ENCODE measurements around the gene VWDE. TPM values are rescaled to one million over a fixed set of nuclear protein-coding genes. Genes with fewer than 3 reads are reported as not detected.

VWDE gene
- total and polyA plus RNA-seq, 10 donors, result 0.13 to 0.97 (median 0.60) TPM; not detected in 3

GRCh38 chr7:12328888-12329770 is 74.5 kb downstream of the VWDE start:
- no peak overlapping the region for H3K4me3 ChIP-seq
- no peaks in the 10 kb centered on the region for H3K4me1 ChIP-seq
- no peak for TF ChIP-seq POLR2AphosphoS5 (IDR thresholded peaks at IDR 0.05)
- TF ChIP-seq, protein P1, sequence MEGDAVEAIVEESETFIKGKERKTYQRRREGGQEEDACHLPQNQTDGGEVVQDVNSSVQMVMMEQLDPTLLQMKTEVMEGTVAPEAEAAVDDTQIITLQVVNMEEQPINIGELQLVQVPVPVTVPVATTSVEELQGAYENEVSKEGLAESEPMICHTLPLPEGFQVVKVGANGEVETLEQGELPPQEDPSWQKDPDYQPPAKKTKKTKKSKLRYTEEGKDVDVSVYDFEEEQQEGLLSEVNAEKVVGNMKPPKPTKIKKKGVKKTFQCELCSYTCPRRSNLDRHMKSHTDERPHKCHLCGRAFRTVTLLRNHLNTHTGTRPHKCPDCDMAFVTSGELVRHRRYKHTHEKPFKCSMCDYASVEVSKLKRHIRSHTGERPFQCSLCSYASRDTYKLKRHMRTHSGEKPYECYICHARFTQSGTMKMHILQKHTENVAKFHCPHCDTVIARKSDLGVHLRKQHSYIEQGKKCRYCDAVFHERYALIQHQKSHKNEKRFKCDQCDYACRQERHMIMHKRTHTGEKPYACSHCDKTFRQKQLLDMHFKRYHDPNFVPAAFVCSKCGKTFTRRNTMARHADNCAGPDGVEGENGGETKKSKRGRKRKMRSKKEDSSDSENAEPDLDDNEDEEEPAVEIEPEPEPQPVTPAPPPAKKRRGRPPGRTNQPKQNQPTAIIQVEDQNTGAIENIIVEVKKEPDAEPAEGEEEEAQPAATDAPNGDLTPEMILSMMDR (IDR thresholded peaks at IDR 0.05 in 8 of 11, conservative IDR thresholded peaks at IDR 0.05 in 3 of 11), result no peak
- no peak for TF ChIP-seq POLR2A (IDR thresholded peaks at IDR 0.05)
- H3K36me3 ChIP-seq, result no peaks in the 10 kb centered on the region
- H3K9me3 ChIP-seq, result no peaks in the 10 kb centered on the region
- intact Hi-C loops (cut with DNase I; ENCODE audit: low total_unique reads), result loop anchor here (10.0 kb wide), 1 partner anchor 904 kb away; no protein-coding TSS in a partner anchor
- H3K27ac ChIP-seq, result no peak overlapping the region
- H3K27me3 ChIP-seq (replicated peaks in 1 of 7), result no peaks in the 10 kb centered on the region
- 51 to 85% (median 78%) methylated on average over 6 of the region's 6 CpGs for WGBS, 5 donors
- DNase-seq, result no peak

DNA sequence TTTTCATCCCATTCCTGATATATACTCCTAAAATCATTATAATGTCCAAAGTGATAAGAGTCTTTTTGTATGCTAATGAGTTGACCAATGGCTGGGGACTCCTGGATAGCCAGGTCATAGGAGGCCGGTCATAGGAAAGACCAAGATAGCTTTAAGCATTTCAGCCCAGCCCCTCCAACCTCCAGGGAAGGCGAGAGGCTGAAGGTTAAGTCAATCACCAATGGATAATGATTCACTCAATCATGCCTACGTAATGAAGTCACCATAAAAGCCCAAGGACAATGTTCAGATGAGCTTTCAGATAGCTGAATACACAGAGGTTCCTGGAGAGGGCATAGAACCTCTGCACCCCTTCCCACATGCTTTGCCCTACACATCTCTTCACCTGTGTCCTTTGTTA is 75.7 kb downstream of the VWDE start:
- no peak for TF ChIP-seq POLR2AphosphoS5 (IDR thresholded peaks at IDR 0.05)
- TF ChIP-seq, protein P1 (IDR thresholded peaks at IDR 0.05 in 8 of 11, conservative IDR thresholded peaks at IDR 0.05 in 3 of 11), result no peak
- no peak for TF ChIP-seq POLR2A (IDR thresholded peaks at IDR 0.05)
- no peak for DNase-seq
- WGBS, 5 donors, result 65 to 90% (median 83%) methylated on average over 3 of the region's 3 CpGs
- H3K27me3 ChIP-seq (replicated peaks in 1 of 7), result no peaks in the 10 kb centered on the region
- intact Hi-C loops (cut with DNase I; ENCODE audit: low total_unique reads), result loop anchor here (10.0 kb wide), 1 partner anchor 903 kb away; no protein-coding TSS in a partner anchor
- no peaks in the 10 kb centered on the region for H3K4me1 ChIP-seq
- no peak overlapping the region for H3K27ac ChIP-seq
- no peaks in the 10 kb centered on the region for H3K36me3 ChIP-seq
- no peaks in the 10 kb centered on the region for H3K9me3 ChIP-seq
- H3K4me3 ChIP-seq, result no peak overlapping the region

DNA sequence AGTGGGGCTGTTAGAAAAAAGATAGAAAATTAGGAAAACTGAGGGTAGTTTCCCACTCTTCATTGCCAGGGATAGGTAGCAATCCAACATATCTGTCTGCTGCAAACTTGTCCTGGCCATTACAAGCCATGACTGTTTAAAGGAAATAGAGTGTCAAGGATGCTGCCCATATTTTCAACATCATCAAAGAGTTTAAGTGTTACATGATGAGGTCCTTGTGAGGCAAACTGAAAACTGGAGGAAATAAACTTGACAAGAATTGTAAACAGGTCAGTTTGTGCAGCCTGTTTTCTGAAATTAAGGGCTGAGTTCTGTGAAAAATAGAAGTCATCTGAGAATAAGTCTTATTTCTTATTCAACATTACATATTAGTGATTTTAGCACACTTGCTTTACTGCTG is 78.0 kb downstream of the VWDE start:
- TF ChIP-seq POLR2A (IDR thresholded peaks at IDR 0.05), result no peak
- TF ChIP-seq, protein P1 (IDR thresholded peaks at IDR 0.05 in 8 of 11, conservative IDR thresholded peaks at IDR 0.05 in 3 of 11), result no peak
- no peak for TF ChIP-seq POLR2AphosphoS5 (IDR thresholded peaks at IDR 0.05)
- Histone ChIP-seq H3K9me3 (no peaks in the 10 kb centered on the region), H3K27ac (no peak overlapping the region), H3K4me1 (no peaks in the 10 kb centered on the region), H3K36me3 (no peaks in the 10 kb centered on the region), H3K27me3 (replicated peaks in 1 of 7) (no peaks in the 10 kb centered on the region), H3K4me3 (no peak overlapping the region)
- DNase-seq, result no peak
- intact Hi-C loops (cut with DNase I; ENCODE audit: low total_unique reads), result loop anchor here (10.0 kb wide), 1 partner anchor 901 kb away; no protein-coding TSS in a partner anchor

DNA sequence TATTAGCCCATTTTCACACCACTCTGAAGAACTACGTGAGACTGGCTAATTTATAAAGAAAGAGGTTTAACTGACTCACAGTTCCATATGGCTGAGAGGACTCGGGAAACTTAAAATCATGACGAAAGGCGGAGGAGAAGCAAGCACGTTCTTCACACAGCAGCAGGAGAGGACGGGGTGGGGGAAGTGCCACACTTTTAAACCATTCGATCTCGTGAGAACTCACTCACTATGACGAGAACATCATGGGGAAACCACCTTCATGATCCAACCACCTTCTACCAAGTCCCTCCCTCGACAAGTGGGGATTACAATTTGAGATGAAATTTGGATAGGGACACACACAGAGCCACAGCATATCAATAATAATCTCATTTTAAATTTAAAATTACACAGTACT is 80.2 kb downstream of the VWDE start:
- H3K4me3 ChIP-seq, result no peak overlapping the region
- no peak for TF ChIP-seq POLR2AphosphoS5 (IDR thresholded peaks at IDR 0.05)
- TF ChIP-seq, protein P1 (IDR thresholded peaks at IDR 0.05 in 8 of 11, conservative IDR thresholded peaks at IDR 0.05 in 3 of 11), result no peak
- no peak for TF ChIP-seq POLR2A (IDR thresholded peaks at IDR 0.05)
- H3K36me3 ChIP-seq, result no peaks in the 10 kb centered on the region
- no peaks in the 10 kb centered on the region for H3K4me1 ChIP-seq
- no peaks in the 10 kb centered on the region for H3K9me3 ChIP-seq
- no peak overlapping the region for H3K27ac ChIP-seq
- intact Hi-C loops (cut with DNase I; ENCODE audit: low total_unique reads), result loop anchor here (5.0 to 10.0 kb wide), 2 partner anchors 256 to 899 kb away; no protein-coding TSS in a partner anchor
- no peak for DNase-seq
- no peaks in the 10 kb centered on the region for H3K27me3 ChIP-seq (replicated peaks in 1 of 7)
- 67 to 87% (median 80%) methylated on average over 10 of the region's 10 CpGs for WGBS, 5 donors
